HEK293 (cell line): ENCODE results near the gene SLC35E2B.

Experiments used
- CTCF ChIA-PET: fragments of 350-600 bp; formaldehyde crosslinking; extraction: SDS; loops from one replicate; lab custom pipeline; 2021; ENCODE audit warnings: antibody characterized with exemption; lab: Yijun Ruan, JAX
- POLR2A ChIA-PET: fragments of 300-600 bp; formaldehyde crosslinking; extraction: SDS; loops from one replicate; lab custom pipeline; 2020; ENCODE audit warnings: antibody characterized with exemption, inconsistent platforms; lab: Yijun Ruan, JAX
- H3K27ac ChIP-seq: fragments of 200-500 bp; sonication (Bioruptor generic); 2 replicates; pipeline ENCODE4 v1.5.1; 2014; ENCODE audit warnings: low read depth, low read length, control low read depth, inconsistent platforms; ENCODE audit errors: extremely low read depth
- H3K36me3 ChIP-seq, 2 experiments: fragments of 200-500 bp in 1 of 2; sonication (Bioruptor generic) in 1 of 2; 1 replicate in 1 of 2; 2 replicates in 1 of 2; pipeline ENCODE4 v1.5.1; 2014 to 2017; ENCODE audit warnings: inconsistent platforms in 2 of 2, low read length in 2 of 2; ENCODE audit not compliant: control insufficient read depth in 2 of 2, insufficient read depth in 1 of 2
- H3K4me1 ChIP-seq: fragments of 200-500 bp; sonication (Bioruptor generic); 2 replicates; pipeline ENCODE4 v1.5.1; 2014; ENCODE audit warnings: mild to moderate bottlenecking, low read length, inconsistent platforms; ENCODE audit not compliant: control insufficient read depth, insufficient read depth
- H3K4me3 ChIP-seq: 2 replicates; pipeline ENCODE4 v1.5.1; 2011; ENCODE audit warnings: low read depth, mild to moderate bottlenecking, control low read depth, low read length, moderate library complexity
- H3K9me3 ChIP-seq: fragments of 200-500 bp; sonication (Bioruptor generic); 2 replicates; pipeline ENCODE4 v1.5.1; 2014; ENCODE audit warnings: low read depth, low read length, inconsistent platforms; ENCODE audit not compliant: control insufficient read depth, insufficient read depth
- GLI2 ChIP-seq: fragments of 450-650 bp; formaldehyde crosslinking; IDR thresholded peaks from 2 replicates; pipeline ENCODE4; 2017; ENCODE audit warnings: missing biosample characterization, missing genetic modification characterization, low read depth, borderline replicate concordance
- GLIS2 ChIP-seq: fragments of 450-650 bp; formaldehyde crosslinking; IDR thresholded peaks from 2 replicates; pipeline ENCODE4 v1.5.1; 2016; ENCODE audit warnings: missing biosample characterization, missing genetic modification characterization
- KLF7 ChIP-seq: fragments of 450-650 bp; formaldehyde crosslinking; IDR thresholded peaks from 2 replicates; pipeline ENCODE4 v1.5.1; 2016; ENCODE audit warnings: missing biosample characterization, missing genetic modification characterization, borderline replicate concordance
- ZBTB1 ChIP-seq: fragments of 450-650 bp; formaldehyde crosslinking; IDR thresholded peaks from 2 replicates; pipeline ENCODE4 v1.5.1; 2016; ENCODE audit warnings: missing biosample characterization, missing genetic modification characterization
- ZBTB49 ChIP-seq: fragments of 450-650 bp; formaldehyde crosslinking; IDR thresholded peaks from 2 replicates; pipeline ENCODE4 v1.5.1; 2016; ENCODE audit warnings: missing biosample characterization, missing genetic modification characterization, low read depth
- ZBTB8A ChIP-seq: fragments of 450-650 bp; formaldehyde crosslinking; IDR thresholded peaks from 2 replicates; pipeline ENCODE4 v1.5.1; 2016; ENCODE audit warnings: missing biosample characterization, missing genetic modification characterization
- ZFP3 ChIP-seq: fragments of 450-650 bp; formaldehyde crosslinking; IDR thresholded peaks from 2 replicates; pipeline ENCODE4 v1.5.1; 2016; ENCODE audit warnings: low read depth, missing biosample characterization, missing genetic modification characterization
- ZNF132 ChIP-seq: fragments of 450-650 bp; formaldehyde crosslinking; IDR thresholded peaks from 2 replicates; pipeline ENCODE4 v1.5.1; 2017; ENCODE audit warnings: missing biosample characterization, missing genetic modification characterization, borderline replicate concordance
- ZNF18 ChIP-seq: fragments of 450-650 bp; formaldehyde crosslinking; IDR thresholded peaks from 2 replicates; pipeline ENCODE4 v1.5.1; 2016; ENCODE audit warnings: missing biosample characterization, missing genetic modification characterization
- ZNF2 ChIP-seq: fragments of 450-650 bp; formaldehyde crosslinking; IDR thresholded peaks from 2 replicates; pipeline ENCODE4 v1.5.1; 2016; ENCODE audit warnings: missing biosample characterization, missing genetic modification characterization
- ZNF292 ChIP-seq: fragments of 450-650 bp; formaldehyde crosslinking; IDR thresholded peaks from 2 replicates; pipeline ENCODE4 v1.5.1; 2016; ENCODE audit warnings: low read depth, missing biosample characterization, missing genetic modification characterization, borderline replicate concordance
- ZNF341 ChIP-seq: fragments of 450-650 bp; formaldehyde crosslinking; IDR thresholded peaks from 2 replicates; pipeline ENCODE4; 2016; ENCODE audit warnings: low read depth, missing biosample characterization, missing genetic modification characterization
- ZNF426 ChIP-seq: fragments of 450-650 bp; formaldehyde crosslinking; IDR thresholded peaks from 2 replicates; pipeline ENCODE4 v1.5.1; 2017; ENCODE audit warnings: missing biosample characterization, missing genetic modification characterization, mild to moderate bottlenecking, inconsistent platforms, moderate library complexity
- ZNF529 ChIP-seq: fragments of 450-650 bp; formaldehyde crosslinking; IDR thresholded peaks from 2 replicates; pipeline ENCODE4 v1.5.1; 2017; ENCODE audit warnings: missing genetic modification characterization, missing biosample characterization; ENCODE audit not compliant: insufficient replicate concordance
- ZNF561 ChIP-seq: fragments of 450-650 bp; IDR thresholded peaks from 2 replicates; pipeline ENCODE4 v1.5.1; 2018; ENCODE audit warnings: missing biosample characterization, missing genetic modification characterization, borderline replicate concordance
- ZNF585B ChIP-seq: fragments of 450-650 bp; formaldehyde crosslinking; IDR thresholded peaks from 2 replicates; pipeline ENCODE4 v1.5.1; 2016; ENCODE audit warnings: missing biosample characterization, missing genetic modification characterization
- ZNF610 ChIP-seq: fragments of 450-650 bp; formaldehyde crosslinking; IDR thresholded peaks from 2 replicates; pipeline ENCODE4 v1.5.1; 2016; ENCODE audit warnings: missing biosample characterization, missing genetic modification characterization, borderline replicate concordance
- ZNF626 ChIP-seq: fragments of 450-650 bp; sonication (Bioruptor Pico); formaldehyde crosslinking; IDR thresholded peaks from 2 replicates; pipeline ENCODE4 v1.5.1; 2018; ENCODE audit warnings: missing biosample characterization, missing genetic modification characterization, inconsistent platforms
- ZNF654 ChIP-seq: fragments of 450-650 bp; formaldehyde crosslinking; IDR thresholded peaks from 2 replicates; pipeline ENCODE4 v1.5.1; 2016; ENCODE audit warnings: low read depth, missing biosample characterization, missing genetic modification characterization
- ZNF76 ChIP-seq: fragments of 450-650 bp; formaldehyde crosslinking; IDR thresholded peaks from 2 replicates; pipeline ENCODE4; 2016; ENCODE audit warnings: low read depth, missing biosample characterization, missing genetic modification characterization, borderline replicate concordance
- ZNF791 ChIP-seq: fragments of 450-650 bp; formaldehyde crosslinking; IDR thresholded peaks from 2 replicates; pipeline ENCODE4 v1.5.1; 2016; ENCODE audit warnings: missing biosample characterization, missing genetic modification characterization
- TF ChIP-seq, protein P1 (sequence below): fragments of 450-650 bp; formaldehyde crosslinking; IDR thresholded peaks from 2 replicates; pipeline ENCODE4 v1.5.1; 2016; ENCODE audit warnings: missing biosample characterization, missing genetic modification characterization

Gene SLC35E2B

GRCh38 chr1:1619917-1620361 is 72.7 kb downstream of the SLC35E2B start:
- Histone ChIP-seq H3K36me3 (peaks cover 0 to 38% of the 10 kb centered on the region in 2 experiments; a peak in 1 of 3 replicates), H3K4me1 (no peaks in the 10 kb centered on the region), H3K4me3 (no peak overlapping the region), H3K27ac (no peak overlapping the region), H3K9me3 (no peaks in the 10 kb centered on the region)
- ChIA-PET CTCF (no interaction called here), POLR2A (interaction anchor here (0.5 kb wide), 1 partner anchor 714 kb away, joined by 3 read pairs; no protein-coding TSS in a partner anchor)
- TF ChIP-seq, protein P1, sequence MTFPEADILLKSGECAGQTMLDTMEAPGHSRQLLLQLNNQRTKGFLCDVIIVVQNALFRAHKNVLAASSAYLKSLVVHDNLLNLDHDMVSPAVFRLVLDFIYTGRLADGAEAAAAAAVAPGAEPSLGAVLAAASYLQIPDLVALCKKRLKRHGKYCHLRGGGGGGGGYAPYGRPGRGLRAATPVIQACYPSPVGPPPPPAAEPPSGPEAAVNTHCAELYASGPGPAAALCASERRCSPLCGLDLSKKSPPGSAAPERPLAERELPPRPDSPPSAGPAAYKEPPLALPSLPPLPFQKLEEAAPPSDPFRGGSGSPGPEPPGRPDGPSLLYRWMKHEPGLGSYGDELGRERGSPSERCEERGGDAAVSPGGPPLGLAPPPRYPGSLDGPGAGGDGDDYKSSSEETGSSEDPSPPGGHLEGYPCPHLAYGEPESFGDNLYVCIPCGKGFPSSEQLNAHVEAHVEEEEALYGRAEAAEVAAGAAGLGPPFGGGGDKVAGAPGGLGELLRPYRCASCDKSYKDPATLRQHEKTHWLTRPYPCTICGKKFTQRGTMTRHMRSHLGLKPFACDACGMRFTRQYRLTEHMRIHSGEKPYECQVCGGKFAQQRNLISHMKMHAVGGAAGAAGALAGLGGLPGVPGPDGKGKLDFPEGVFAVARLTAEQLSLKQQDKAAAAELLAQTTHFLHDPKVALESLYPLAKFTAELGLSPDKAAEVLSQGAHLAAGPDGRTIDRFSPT (tag by site-specific recombination), result peak; percentile 23; the same call in 1 of the 2 replicates
- TF ChIP-seq ZNF610 (tag by site-specific recombination), result no peak
- no peak for TF ChIP-seq GLI2 (tag by site-specific recombination)
- TF ChIP-seq KLF7, result no peak

DNA sequence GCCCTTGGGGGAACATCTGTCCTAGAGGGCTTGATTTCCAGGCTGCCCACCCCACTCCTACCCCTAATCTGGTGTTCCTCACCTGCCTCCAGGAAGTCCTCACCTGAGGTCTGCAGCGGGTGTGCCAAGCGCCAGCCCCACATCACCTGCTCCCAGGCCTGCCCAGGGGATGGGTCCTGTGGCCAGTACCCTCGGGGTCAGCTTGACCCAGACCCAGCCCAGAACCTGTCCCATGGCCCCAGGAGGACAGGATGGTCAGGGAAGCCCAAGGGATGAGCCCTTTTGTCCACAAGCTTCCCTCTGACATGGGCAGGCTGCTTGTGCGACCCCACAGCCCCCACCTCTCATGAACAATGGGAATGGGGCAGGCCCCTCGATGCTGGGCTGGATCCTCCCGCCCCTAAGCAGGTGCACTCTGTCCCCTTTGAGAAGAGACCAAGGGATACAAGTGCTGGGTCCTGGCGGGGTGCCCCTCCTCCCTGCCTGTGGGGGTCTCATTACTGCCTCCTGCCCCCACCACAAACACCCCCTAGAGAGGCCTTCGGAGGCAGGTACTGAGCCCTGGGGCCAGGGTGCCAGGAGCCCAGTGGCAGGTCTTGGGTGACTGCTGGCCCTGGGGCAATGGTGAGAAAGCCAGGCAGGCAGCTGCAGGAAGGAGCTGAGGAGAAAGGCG is 74.1 kb downstream of the SLC35E2B start:
- no peak overlapping the region for H3K4me3 ChIP-seq
- POLR2A ChIA-PET, result no interaction called here
- H3K9me3 ChIP-seq, result no peaks in the 10 kb centered on the region
- CTCF ChIA-PET, result no interaction called here
- peaks cover 0 to 30% of the 10 kb centered on the region in 2 experiments; a peak in 1 of 3 replicates for H3K36me3 ChIP-seq
- TF ChIP-seq ZNF654 (tag by site-specific recombination) (no peak), ZBTB8A (tag by site-specific recombination) (no peak), GLIS2 (tag by site-specific recombination) (0 out of 2 replicates have a peak, but pooled peaks have one; percentile 8), ZBTB49 (tag by site-specific recombination) (no peak), ZNF2 (tag by site-specific recombination) (no peak)
- no peak overlapping the region for H3K27ac ChIP-seq
- 0 out of 2 replicates have a peak, but pooled peaks cover 3% of the 10 kb centered on the region for H3K4me1 ChIP-seq

GRCh38 chr1:1617925-1618324 is 74.7 kb downstream of the SLC35E2B start:
- H3K4me3 ChIP-seq, result no peak overlapping the region
- H3K27ac ChIP-seq, result no peak overlapping the region
- ChIA-PET POLR2A (no interaction called here), CTCF (no interaction called here)
- H3K9me3 ChIP-seq, result no peaks in the 10 kb centered on the region
- H3K4me1 ChIP-seq, result 0 out of 2 replicates have a peak, but pooled peaks cover 3% of the 10 kb centered on the region
- peaks cover 0 to 30% of the 10 kb centered on the region in 2 experiments; a peak in 1 of 3 replicates for H3K36me3 ChIP-seq
- no peak for TF ChIP-seq ZNF585B (tag by site-specific recombination)
- no peak for TF ChIP-seq ZNF626
- TF ChIP-seq ZNF791 (tag by site-specific recombination), result no peak
- no peak for TF ChIP-seq ZBTB1 (tag by site-specific recombination)
- no peak for TF ChIP-seq ZFP3 (tag by site-specific recombination)
- TF ChIP-seq ZBTB8A (tag by site-specific recombination), result no peak
- TF ChIP-seq ZNF18 (tag by site-specific recombination), result no peak
- TF ChIP-seq ZNF529 (tag by site-specific recombination), result no peak
- TF ChIP-seq ZNF561 (tag by site-specific recombination), result no peak
- no peak for TF ChIP-seq ZNF132 (tag by site-specific recombination)
- no peak for TF ChIP-seq ZNF76 (tag by site-specific recombination)
- TF ChIP-seq ZNF341, result no peak
- no peak for TF ChIP-seq ZNF426 (tag by site-specific recombination)
- no peak for TF ChIP-seq ZNF292 (tag by site-specific recombination)
